ENCODE data around the gene VN1R4. TPM values are rescaled to one million over a fixed set of nuclear protein-coding genes. Genes with fewer than 3 reads are reported as not detected.
"Not testable (repeated sequence)": the region's sequence is repeated elsewhere in the genome, so short reads cannot be mapped to it uniquely, and the experiment has no call there.

The VN1R4 gene
- total RNA-seq (not detected in 2 replicates), polyA plus RNA-seq (not detected in 2 replicates), polyA minus RNA-seq (not detected in 2 replicates)
- not detected for total RNA-seq (2013)

- H2AFZ ChIP-seq (ENCODE audit: insufficient read depth, low read depth, low read length, poor library complexity, severe bottlenecking); ATAC-seq (ENCODE audit: low read depth); H3K4me3 Mint-ChIP-seq; H3K36me3 ChIP-seq (replicated peaks in 1 of 2; ENCODE audit: control extremely low read depth in 1 of 2, control insufficient read depth in 1 of 2, extremely low read depth in 1 of 2, insufficient read depth in 2 of 2, low read length in 1 of 2); H3K4me2 ChIP-seq (replicated peaks; ENCODE audit: low read depth, low read length, poor library complexity, severe bottlenecking); intact Hi-C loops (cut with micrococcal nuclease); H3K4me3 ChIP-seq (ENCODE audit: control extremely low read depth in 1 of 5, extremely low read depth in 1 of 5, insufficient read depth in 1 of 5, low read depth in 2 of 5, low read length in 4 of 5); H3K4me1 Mint-ChIP-seq; H3K27me3 Mint-ChIP-seq; H4K20me1 ChIP-seq (ENCODE audit: control insufficient read depth, insufficient read depth, low read length, poor library complexity, severe bottlenecking); H3K4me1 ChIP-seq (ENCODE audit: control insufficient read depth in 2 of 2, insufficient read depth in 2 of 2, low read length in 2 of 2); H3K79me2 ChIP-seq (ENCODE audit: control insufficient read depth, insufficient read depth, low read length); POLR2A ChIA-PET; H3K9ac ChIP-seq (ENCODE audit: low read length); H3K27ac ChIP-seq (ENCODE audit: low read length in 2 of 2); H3K27ac Mint-ChIP-seq; H3K27me3 ChIP-seq (replicated peaks in 1 of 4; ENCODE audit: control extremely low read depth in 1 of 4, control insufficient read depth in 3 of 4, insufficient read depth in 4 of 4, low read length in 3 of 4); CTCF ChIA-PET; DNase-seq: not testable (repeated sequence)
- peaks cover 2 to 19% (median 4%) of the 10 kb centered on the region in 3 donors for H3K9me3 ChIP-seq (ENCODE audit: control extremely low read depth in 1 of 3, control insufficient read depth in 2 of 3, insufficient read depth in 1 of 3, low read length in 2 of 3)
- no CpG with 5 or more reads among the region's 5 CpGs for WGBS (ENCODE audit: insufficient coverage)
- H3K9me3 Mint-ChIP-seq (ENCODE audit: insufficient read depth): peaks cover 22% of the 10 kb centered on the region
Measured at GRCh38 chr19:53267623-53268022, at the start of gene VN1R4. Gene VN1R4, minus strand, starts transcription at chr19:53267723. Its CDS starts 58 bp downstream, at chr19:53267665.

- ChIA-PET CTCF (no interaction called here), POLR2A (no interaction called here)
- ATAC-seq (ENCODE audit: low read depth): no peak
- peaks cover 0 to 36% (median 2%) of the 10 kb centered on the region in 3 donors for H3K9me3 ChIP-seq (ENCODE audit: control extremely low read depth in 1 of 3, control insufficient read depth in 2 of 3, insufficient read depth in 1 of 3, low read length in 2 of 3)
- Mint-ChIP-seq H3K4me1 (no peaks in the 10 kb centered on the region), H3K27me3 (peaks cover 32% of the 10 kb centered on the region), H3K9me3 (ENCODE audit: insufficient read depth) (no peaks in the 10 kb centered on the region), H3K27ac (no peak overlapping the region), H3K4me3 (no peak overlapping the region)
- TF ChIP-seq CTCF (IDR thresholded peaks at IDR 0.05) (no peak), EZH2 (IDR thresholded peaks at IDR 0.05; ENCODE audit: borderline replicate concordance, insufficient read depth, low read depth, low read length, poor library complexity, severe bottlenecking) (no peak)
- no peak overlapping the region for H3K27ac ChIP-seq (ENCODE audit: low read length in 2 of 2)
- no peak for DNase-seq
- H3K36me3 ChIP-seq (replicated peaks in 1 of 2; ENCODE audit: control extremely low read depth in 1 of 2, control insufficient read depth in 1 of 2, extremely low read depth in 1 of 2, insufficient read depth in 2 of 2, low read length in 1 of 2): no peaks in the 10 kb centered on the region
- no peaks in the 10 kb centered on the region for H4K20me1 ChIP-seq (ENCODE audit: control insufficient read depth, insufficient read depth, low read length, poor library complexity, severe bottlenecking)
- intact Hi-C loops (cut with micrococcal nuclease): no loop called here
- no peak overlapping the region for H3K4me3 ChIP-seq (ENCODE audit: control extremely low read depth in 1 of 5, extremely low read depth in 1 of 5, insufficient read depth in 1 of 5, low read depth in 2 of 5, low read length in 4 of 5)
- no peaks in the 10 kb centered on the region for H3K79me2 ChIP-seq (ENCODE audit: control insufficient read depth, insufficient read depth, low read length)
- H3K4me2 ChIP-seq (replicated peaks; ENCODE audit: low read depth, low read length, poor library complexity, severe bottlenecking): no peak overlapping the region
- no peak overlapping the region for H2AFZ ChIP-seq (ENCODE audit: insufficient read depth, low read depth, low read length, poor library complexity, severe bottlenecking)
- no peak overlapping the region for H3K9ac ChIP-seq (ENCODE audit: low read length)
- 81% methylated on average over 12 of the region's 12 CpGs for WGBS (ENCODE audit: insufficient coverage)
- H3K4me1 ChIP-seq (ENCODE audit: control insufficient read depth in 2 of 2, insufficient read depth in 2 of 2, low read length in 2 of 2): no peaks in the 10 kb centered on the region
- H3K27me3 ChIP-seq (replicated peaks in 1 of 4; ENCODE audit: control extremely low read depth in 1 of 4, control insufficient read depth in 3 of 4, insufficient read depth in 4 of 4, low read length in 3 of 4): peaks cover 0 to 7% (median 2%) of the 10 kb centered on the region in 4 experiments
Measured at GRCh38 chr19:53311897-53312296, 44.4 kb upstream of the VN1R4 start.
